Measurements from ENCODE around the gene ATP5IF1. TPM values are rescaled to one million over a fixed set of nuclear protein-coding genes. Genes with fewer than 3 reads are reported as not detected.

The ATP5IF1 gene
- total and polyA plus RNA-seq, 9 of the 15 experiments (the other 6 are each of a cell fraction or from before 2014, with no cell fraction given): 292 to 1,422 (median 388) TPM

DNA sequence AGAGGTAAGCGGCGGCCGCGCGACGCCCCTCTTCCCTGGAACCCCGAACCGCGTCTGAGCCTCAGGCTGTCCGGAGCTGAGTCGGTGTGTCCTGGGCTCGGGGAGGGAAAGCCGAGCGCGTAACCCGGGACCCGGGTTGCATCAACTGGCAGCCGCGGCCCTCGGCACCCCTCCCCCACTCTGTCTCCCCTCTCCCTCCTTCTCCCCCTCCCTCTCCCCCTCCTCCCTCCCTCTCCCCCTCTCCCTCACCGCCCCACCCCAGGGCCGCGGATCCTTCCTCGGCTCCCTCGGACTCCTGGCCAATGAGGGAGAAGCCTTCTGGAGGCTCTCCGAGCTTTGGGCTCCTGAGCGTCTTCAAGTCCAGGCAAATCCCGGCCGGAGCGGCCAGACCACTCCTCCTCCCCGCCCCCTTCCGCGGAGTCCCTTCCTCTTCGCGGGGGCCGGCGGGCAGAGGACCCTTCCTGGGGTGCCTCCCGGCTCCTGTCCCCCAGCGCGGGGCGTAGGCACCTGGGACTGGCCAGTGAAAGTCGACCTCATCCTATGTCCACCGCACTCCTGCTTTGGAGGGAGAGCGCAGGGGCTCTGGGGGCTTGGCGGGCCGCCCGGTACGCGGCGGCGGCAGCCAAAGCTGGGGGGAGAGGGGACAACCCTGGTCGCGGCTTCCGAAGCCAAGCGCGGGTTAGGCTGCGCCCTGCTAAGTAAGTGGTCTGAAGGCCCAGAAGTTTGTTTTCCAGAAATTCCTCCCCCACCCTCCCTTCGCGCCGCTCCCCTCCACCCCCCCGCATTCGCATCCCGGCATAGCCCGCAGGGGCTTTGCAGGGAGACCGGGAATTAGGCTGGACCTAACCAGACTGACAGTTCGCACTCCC lies 24.2 kb downstream of the ATP5IF1 start:
- BruUV-seq (replicated peaks): no TSS peak
- H3K36me3 ChIP-seq (ENCODE audit: control insufficient read depth, insufficient read depth, low read length): peaks cover 8% of the 10 kb centered on the region; the same call in 2 of the 3 replicates
- ATAC-seq (peak; percentile 31), FAIRE-seq (no peak), DNase-seq (ENCODE audit: extremely low read depth in 1 of 4, low spot score in 3 of 4) (peak; percentile 52 to 83 (median 78))
- H3K79me2 ChIP-seq (ENCODE audit: control insufficient read depth, insufficient read depth, low read length): peaks cover 58% of the 10 kb centered on the region
- ChIA-PET CTCF (ENCODE audit: low intra/inter-chr PET ratio) (interaction anchor here (1.3 kb wide), 1 partner anchor 211 kb away, joined by 3 read pairs; no protein-coding TSS in a partner anchor), POLR2A (interaction anchor here (0.6 to 22.0 kb wide), 33 partner anchors 14 to 1108 kb away, joined by 3 to 547 read pairs (median 4); partner anchors contain the start of genes ATP5IF1, MED18, PHACTR4 and RNU11)
- intact Hi-C loops (cut with micrococcal nuclease): loop anchor here (1.0 to 5.0 kb wide), 2 partner anchors 11 to 67 kb away; partner anchors contain the start of gene MED18
- in situ Hi-C loops (cut with MboI): no loop called here
- peak overlapping the region; percentile 84 for H3K27ac ChIP-seq (ENCODE audit: extremely low read depth, low read depth, low read length)
- H3K4me2 ChIP-seq (ENCODE audit: insufficient read depth, low read length): peak overlapping the region; percentile 82
- peak overlapping the region; percentile 46 for H2AFZ ChIP-seq (ENCODE audit: low read depth, low read length)
- H4K20me1 ChIP-seq (replicated peaks; ENCODE audit: control insufficient read depth, insufficient read depth, low read length): peaks cover 34% of the 10 kb centered on the region
- no peaks in the 10 kb centered on the region for H3K9me3 ChIP-seq (replicated peaks; ENCODE audit: control insufficient read depth, insufficient read depth, low read depth, low read length)
- H3K9ac ChIP-seq (ENCODE audit: insufficient read depth in 1 of 2, low read depth in 2 of 2, low read length in 2 of 2): peak overlapping the region; percentile 93 to 95
- H3K4me1 ChIP-seq (replicated peaks in 1 of 2; ENCODE audit: control insufficient read depth in 2 of 2, insufficient read depth in 2 of 2, low read length in 2 of 2): peaks cover 58 to 64% of the 10 kb centered on the region in 2 experiments
- 1% methylated on average over 50 of the region's 66 CpGs for WGBS (ENCODE audit: insufficient coverage, low coverage, missing lambda C conversion rate)
- H3K9me1 ChIP-seq (ENCODE audit: control insufficient read depth, insufficient read depth, low read length): no peaks in the 10 kb centered on the region
- no peaks in the 10 kb centered on the region for H3K27me3 ChIP-seq (ENCODE audit: control insufficient read depth in 2 of 2, insufficient read depth in 2 of 2, low read length in 2 of 2)
- peak overlapping the region; percentile 96 for H3K4me3 ChIP-seq
- TF ChIP-seq SREBF1 (IDR thresholded peaks at IDR 0.05; ENCODE audit: borderline replicate concordance, low read depth, low read length) (no peak), GABPB1 (CRISPR knock-in tag; IDR thresholded peaks at IDR 0.05) (no peak), ZBTB1 (CRISPR knock-in tag; IDR thresholded peaks at IDR 0.05; ENCODE audit: borderline replicate concordance, low read depth) (peak; percentile 36; the same call in 1 of the 2 replicates), KAT7 (CRISPR knock-in tag; IDR thresholded peaks at IDR 0.05; ENCODE audit: borderline replicate concordance) (no peak; the same call in 1 of the 2 replicates), ZNF77 (CRISPR knock-in tag; IDR thresholded peaks at IDR 0.05) (no peak), LARP7 (IDR thresholded peaks at IDR 0.05) (no peak), YY1 (IDR thresholded peaks at IDR 0.05; ENCODE audit: borderline replicate concordance in 1 of 3, control insufficient read depth in 1 of 3, extremely low read depth in 1 of 3, insufficient read depth in 3 of 3, insufficient read length in 1 of 3, insufficient replicate concordance in 2 of 3, low read depth in 1 of 3, low read length in 2 of 3) (no peak), TFAP4 (CRISPR knock-in tag; IDR thresholded peaks at IDR 0.05; ENCODE audit: borderline replicate concordance) (no peak; the same call in 1 of the 2 replicates), CSDE1 (IDR thresholded peaks at IDR 0.05) (no peak), PRMT5 (CRISPR knock-in tag; IDR thresholded peaks at IDR 0.05) (0 out of 2 replicates have a peak, but pooled peaks have one; percentile 23), FOXK1 (CRISPR knock-in tag; IDR thresholded peaks at IDR 0.05; ENCODE audit: borderline replicate concordance) (0 out of 2 replicates have a peak, but pooled peaks have one; percentile 5), RBM14 (IDR thresholded peaks at IDR 0.05; ENCODE audit: borderline replicate concordance, insufficient read depth, low read depth, low read length) (peak; percentile 97; the same call in 1 of the 2 replicates), ZNF395 (CRISPR knock-in tag; IDR thresholded peaks at IDR 0.05) (no peak), CBFA2T3 (IDR thresholded peaks at IDR 0.05) (no peak)
- TF ChIP-seq, protein P1, sequence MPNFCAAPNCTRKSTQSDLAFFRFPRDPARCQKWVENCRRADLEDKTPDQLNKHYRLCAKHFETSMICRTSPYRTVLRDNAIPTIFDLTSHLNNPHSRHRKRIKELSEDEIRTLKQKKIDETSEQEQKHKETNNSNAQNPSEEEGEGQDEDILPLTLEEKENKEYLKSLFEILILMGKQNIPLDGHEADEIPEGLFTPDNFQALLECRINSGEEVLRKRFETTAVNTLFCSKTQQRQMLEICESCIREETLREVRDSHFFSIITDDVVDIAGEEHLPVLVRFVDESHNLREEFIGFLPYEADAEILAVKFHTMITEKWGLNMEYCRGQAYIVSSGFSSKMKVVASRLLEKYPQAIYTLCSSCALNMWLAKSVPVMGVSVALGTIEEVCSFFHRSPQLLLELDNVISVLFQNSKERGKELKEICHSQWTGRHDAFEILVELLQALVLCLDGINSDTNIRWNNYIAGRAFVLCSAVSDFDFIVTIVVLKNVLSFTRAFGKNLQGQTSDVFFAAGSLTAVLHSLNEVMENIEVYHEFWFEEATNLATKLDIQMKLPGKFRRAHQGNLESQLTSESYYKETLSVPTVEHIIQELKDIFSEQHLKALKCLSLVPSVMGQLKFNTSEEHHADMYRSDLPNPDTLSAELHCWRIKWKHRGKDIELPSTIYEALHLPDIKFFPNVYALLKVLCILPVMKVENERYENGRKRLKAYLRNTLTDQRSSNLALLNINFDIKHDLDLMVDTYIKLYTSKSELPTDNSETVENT (CRISPR knock-in tag; IDR thresholded peaks at IDR 0.05): 0 out of 2 replicates have a peak, but pooled peaks have one; percentile 53

Measured in K562 (cell line).